Spleen (tissue), 11 donors: ENCODE data around the gene FSTL1. TPM values are rescaled to one million over a fixed set of nuclear protein-coding genes. Genes with fewer than 3 reads are reported as not detected.
A peak's percentile ranks its signal among the peaks of the same experiment; 100 is the strongest.

ENCODE experiments used
- DNase-seq: peaks from one replicate; pipeline ENCODE4 v3.0.0-alpha.2; 2020
- H3K27ac ChIP-seq, 8 donors: fragments of 200-600 bp; sonication (generic) in 7 of 8; 1 replicate in 4 of 8; 2 replicates in 4 of 8; pipeline versions ENCODE4 v1.5.0 to v1.8.0; 2016 to 2021; ENCODE audit warnings: inconsistent platforms in 4 of 8, mild to moderate bottlenecking in 4 of 8, moderate library complexity in 1 of 8
- H3K27me3 ChIP-seq, 7 donors: fragments of 200-600 bp; sonication (generic) in 6 of 7; replicated peaks in 1 of 7; 1 replicate in 4 of 7; 2 replicates in 3 of 7; pipeline versions ENCODE4 v1.5.0 to v1.8.0; 2016 to 2021; ENCODE audit warnings: inconsistent platforms in 3 of 7, mild to moderate bottlenecking in 1 of 7
- H3K36me3 ChIP-seq, 6 donors: fragments of 200-600 bp; sonication (generic) in 5 of 6; 1 replicate in 4 of 6; 2 replicates in 2 of 6; pipeline versions ENCODE4 v1.5.0 to v1.8.0; 2016 to 2021; ENCODE audit warnings: inconsistent platforms in 2 of 6
- H3K4me1 ChIP-seq, 6 donors: fragments of 200-600 bp; sonication (generic) in 5 of 6; 1 replicate in 3 of 6; 2 replicates in 3 of 6; pipeline versions ENCODE4 v1.5.0 to v1.8.0; 2016 to 2021; ENCODE audit warnings: inconsistent platforms in 3 of 6
- H3K4me3 ChIP-seq, 8 donors: fragments of 200-600 bp; sonication (generic) in 7 of 8; 1 replicate in 4 of 8; 2 replicates in 4 of 8; pipeline versions ENCODE4 v1.5.0 to v1.8.0; 2016 to 2021; ENCODE audit warnings: inconsistent platforms in 4 of 8, mild to moderate bottlenecking in 4 of 8, moderate library complexity in 2 of 8
- H3K9me3 ChIP-seq, 8 donors: fragments of 200-600 bp; sonication (generic) in 7 of 8; 1 replicate in 4 of 8; 2 replicates in 4 of 8; pipeline versions ENCODE4 v1.5.0 to v1.8.0; 2016 to 2021; ENCODE audit warnings: inconsistent platforms in 4 of 8
- CTCF ChIP-seq, 11 experiments: fragments of 200-600 bp in 7 of 11; fragments of 450-650 bp in 4 of 11; sonication (generic) in 4 of 11; IDR thresholded peaks in 8 of 11; conservative IDR thresholded peaks in 3 of 11; 1 replicate in 7 of 11; 2 replicates in 4 of 11; pipeline versions ENCODE4 v1.4.0 to v1.8.0; 2016 to 2021; ENCODE audit warnings: antibody characterized with exemption in 11 of 11, inconsistent platforms in 4 of 11, mild to moderate bottlenecking in 1 of 11
- POLR2A ChIP-seq, 3 donors: fragments of 450-650 bp; IDR thresholded peaks; one replicate each; pipeline ENCODE4 v1.5.1; 2017; ENCODE audit warnings: antibody characterized with exemption in 3 of 3, mild to moderate bottlenecking in 1 of 3
- POLR2AphosphoS5 ChIP-seq, 3 donors: sonication (generic); formaldehyde crosslinking; IDR thresholded peaks; one replicate each; pipeline ENCODE4 v1.5.1; 2017; ENCODE audit warnings: antibody characterized with exemption in 3 of 3
- WGBS, 5 donors: extraction: QIAGEN DNeasy Blood & Tissue Kit in 3 of 5; methylation state at CpG; one replicate each; pipeline versions ENCODE4 v1.1.5 to v1.1.7; 2013 to 2018; 5-methylcytosine and 5-hydroxymethylcytosine counted together
- intact Hi-C: fragments of 100-400 bp; cut with DNase I; formaldehyde crosslinking; loops from one replicate; pipeline ENCODE4 v1.15.0; 2023; ENCODE audit warnings: low total_unique reads
- polyA plus RNA-seq, 3 donors: library from polyadenylated mRNA; stranded (reverse); fragments of 200-250 nt; gene quantifications; one replicate each; pipeline ENCODE4 v1.2.1, GENCODE V29; 2013
- total RNA-seq, 7 donors: library from RNA; depleted of rRNA in 3 of 7; stranded (reverse); fragments of >200 nt in 3 of 7; fragmentation: NEBNext Ultra II Directional in 4 of 7; extraction: Animal tissue kit (Norgen Biotek cat#: 25700) in 4 of 7; gene quantifications; one replicate each; pipeline versions ENCODE4 v1.1.0 to v1.2.1, GENCODE V29; 2016 to 2021
- donor health status: healthy with polysubstance abuse.
- donor health status: DM: no; HTN: no; CAD: no; lungs with moderate emphysema.
- donor health status: DM: no; HTN: no; CAD: no.
- donor health status: Bipolar disorder and iron deficiency.
- donor health status: healthy.
- donor health status: DM: no; HTN: no; CAD: no.
- donor health status: DM: yes; HTN: yes; CAD: no.

FSTL1 gene
- total and polyA plus RNA-seq, 10 donors: 6.7 to 228 (median 99.3) TPM

- no peaks in the 10 kb centered on the region for H3K9me3 ChIP-seq
- H3K4me1 ChIP-seq: peaks cover 0 to 20% (median 12%) of the 10 kb centered on the region in 6 donors
- no peaks in the 10 kb centered on the region for H3K27me3 ChIP-seq
- TF ChIP-seq CTCF (IDR thresholded peaks at IDR 0.05 in 8 of 11, conservative IDR thresholded peaks at IDR 0.05 in 3 of 11): no peak
- TF ChIP-seq POLR2A (IDR thresholded peaks at IDR 0.05): no peak
- TF ChIP-seq POLR2AphosphoS5 (IDR thresholded peaks at IDR 0.05): no peak
- no peaks in the 10 kb centered on the region for H3K36me3 ChIP-seq
- DNase-seq: no peak
- H3K27ac ChIP-seq: no peak overlapping the region
- intact Hi-C loops: no loop called here
- H3K4me3 ChIP-seq: no peak overlapping the region
These were observed 97.3 kb downstream of the FSTL1 start for GRCh38 chr3:120353463-120353862.

- Histone ChIP-seq H3K36me3 (no peaks in the 10 kb centered on the region), H3K27me3 (no peaks in the 10 kb centered on the region), H3K27ac (no peak overlapping the region), H3K4me3 (no peak overlapping the region), H3K9me3 (no peaks in the 10 kb centered on the region), H3K4me1 (peaks cover 7 to 33% (median 23%) of the 10 kb centered on the region in 6 donors)
- intact Hi-C loops: no loop called here
- no peak for DNase-seq
- 90 to 96% (median 92%) methylated on average over 4 of the region's 4 CpGs for WGBS, 5 donors
- no peak for TF ChIP-seq POLR2A (IDR thresholded peaks at IDR 0.05)
- no peak for TF ChIP-seq CTCF (IDR thresholded peaks at IDR 0.05 in 8 of 11, conservative IDR thresholded peaks at IDR 0.05 in 3 of 11)
- TF ChIP-seq POLR2AphosphoS5 (IDR thresholded peaks at IDR 0.05): no peak
These were observed 98.8 kb downstream of the FSTL1 start for GRCh38 chr3:120352017-120352416.

GRCh38 chr3:120350401-120350941, 100.3 kb downstream of the FSTL1 start:
- DNase-seq: peak; percentile 72
- H3K9me3 ChIP-seq: no peaks in the 10 kb centered on the region
- H3K27ac ChIP-seq: peak overlapping the region in 6 of 8 donors; percentile 90 to 95 (median 92)
- H3K27me3 ChIP-seq: no peaks in the 10 kb centered on the region
- TF ChIP-seq POLR2A (IDR thresholded peaks at IDR 0.05): no peak
- no peak for TF ChIP-seq POLR2AphosphoS5 (IDR thresholded peaks at IDR 0.05)
- TF ChIP-seq CTCF (IDR thresholded peaks at IDR 0.05 in 8 of 11, conservative IDR thresholded peaks at IDR 0.05 in 3 of 11): no peak
- intact Hi-C loops: no loop called here
- peaks cover 0 to 7% (median 0%) of the 10 kb centered on the region in 6 donors for H3K36me3 ChIP-seq
- peak overlapping the region in 4 of 8 donors; percentile 80 to 97 (median 90) for H3K4me3 ChIP-seq
- H3K4me1 ChIP-seq: peaks cover 9 to 48% (median 39%) of the 10 kb centered on the region in 6 donors
- 54 to 68% (median 60%) methylated on average over 8 of the region's 8 CpGs for WGBS, 5 donors

- H3K27ac ChIP-seq: peak overlapping the region; percentile 90 to 95 (median 92)
- 8 to 11% (median 9%) methylated on average over 6 of the region's 6 CpGs for WGBS, 5 donors
- intact Hi-C loops: no loop called here
These were observed 101.0 kb downstream of the FSTL1 start for GRCh38 chr3:120349855-120350125.

More at GRCh38 chr3:120349855-120350125, 101.0 kb downstream of the FSTL1 start:
- peaks cover 0 to 10% (median 0%) of the 10 kb centered on the region in 6 donors for H3K36me3 ChIP-seq
- no peak for DNase-seq
- TF ChIP-seq POLR2A (IDR thresholded peaks at IDR 0.05) (no peak), CTCF (IDR thresholded peaks at IDR 0.05 in 8 of 11, conservative IDR thresholded peaks at IDR 0.05 in 3 of 11) (no peak), POLR2AphosphoS5 (IDR thresholded peaks at IDR 0.05) (no peak)
- H3K4me3 ChIP-seq: peak overlapping the region; percentile 80 to 97 (median 88)
- H3K9me3 ChIP-seq: no peaks in the 10 kb centered on the region
- H3K27me3 ChIP-seq: no peaks in the 10 kb centered on the region
- peaks cover 16 to 55% (median 45%) of the 10 kb centered on the region in 6 donors for H3K4me1 ChIP-seq
